Neural cell (in vitro differentiated cells): ENCODE measurements around the gene SULF2.

ENCODE experiments used
- CTCF ChIP-seq: fragments of 450-650 bp; IDR thresholded peaks from 2 replicates; pipeline ENCODE4 v1.5.1; 2014; ENCODE audit warnings: antibody characterized with exemption, mild to moderate bottlenecking, moderate library complexity; ENCODE audit not compliant: poor library complexity, severe bottlenecking
- EP300 ChIP-seq: fragments of 450-650 bp; conservative IDR thresholded peaks from 2 replicates; pipeline ENCODE4 v1.6.1; 2014; ENCODE audit warnings: antibody characterized with exemption, mild to moderate bottlenecking, moderate library complexity; ENCODE audit not compliant: poor library complexity, severe bottlenecking
- EZH2 ChIP-seq: fragments of 200-600, 300-800 bp; shearing (Covaris generic), sonication (generic); IDR thresholded peaks from 2 replicates; pipeline ENCODE4 v1.6.1; 2014; ENCODE audit warnings: antibody characterized with exemption, low read length, borderline replicate concordance, mild to moderate bottlenecking; ENCODE audit not compliant: insufficient read depth, poor library complexity, severe bottlenecking
- POLR2AphosphoS5 ChIP-seq: IDR thresholded peaks from 2 replicates; pipeline ENCODE4 v1.6.1; 2012
- RAD21 ChIP-seq: fragments of 450-650 bp; conservative IDR thresholded peaks from 2 replicates; pipeline ENCODE4 v1.6.1; 2014; ENCODE audit warnings: antibody characterized with exemption, mild to moderate bottlenecking, moderate library complexity
- SMC3 ChIP-seq: fragments of 450-650 bp; conservative IDR thresholded peaks from 2 replicates; pipeline ENCODE4 v1.6.1; 2014; ENCODE audit warnings: antibody characterized with exemption, mild to moderate bottlenecking, moderate library complexity; ENCODE audit not compliant: poor library complexity
- TAF1 ChIP-seq: IDR thresholded peaks from 2 replicates; pipeline ENCODE4 v1.6.1; 2012; ENCODE audit warnings: low read depth
- TF ChIP-seq, protein P1 (sequence below): IDR thresholded peaks from 2 replicates; pipeline ENCODE4 v1.6.1; 2012; ENCODE audit warnings: borderline replicate concordance

DNA sequence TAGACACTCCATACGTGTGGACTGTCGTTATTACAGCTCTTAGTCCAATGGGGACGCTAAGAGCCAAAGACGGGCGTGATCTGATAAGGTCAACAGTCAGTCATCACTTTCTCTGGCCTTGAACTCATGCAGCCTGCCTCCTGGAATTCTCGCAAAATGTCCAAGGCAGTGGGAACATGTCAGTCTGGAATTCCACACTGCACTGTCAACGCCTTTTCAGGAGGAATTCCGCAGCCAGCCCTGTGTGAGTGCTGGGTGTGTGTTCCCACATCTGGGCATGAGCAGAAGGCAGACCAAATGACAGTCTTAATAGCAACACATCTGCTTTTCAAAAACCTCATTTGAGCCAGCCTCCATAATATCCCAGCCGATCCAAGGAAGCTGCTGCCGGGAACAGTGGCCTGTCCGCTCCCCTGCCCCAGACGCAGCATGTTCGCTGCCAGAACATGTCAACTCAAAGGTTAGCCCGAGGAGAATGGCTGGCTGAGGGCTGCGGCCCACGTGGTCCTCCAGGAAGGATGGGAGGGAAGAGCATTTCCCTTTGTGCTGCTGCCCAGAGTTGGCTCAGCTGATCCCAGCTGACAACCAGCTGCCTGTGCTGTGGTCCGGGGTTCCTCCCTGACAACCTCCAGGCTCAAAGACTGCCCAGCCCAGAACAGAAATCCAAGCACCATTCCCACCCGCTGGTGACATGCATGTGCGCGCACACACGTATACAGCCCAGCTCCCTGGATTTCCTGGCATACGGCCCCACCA is 103.1 kb downstream of the SULF2 start:
- TF ChIP-seq CTCF (no peak), RAD21 (no peak), EP300 (no peak), SMC3 (no peak), TAF1 (no peak), EZH2 (no peak), POLR2AphosphoS5 (no peak)
- TF ChIP-seq, protein P1, sequence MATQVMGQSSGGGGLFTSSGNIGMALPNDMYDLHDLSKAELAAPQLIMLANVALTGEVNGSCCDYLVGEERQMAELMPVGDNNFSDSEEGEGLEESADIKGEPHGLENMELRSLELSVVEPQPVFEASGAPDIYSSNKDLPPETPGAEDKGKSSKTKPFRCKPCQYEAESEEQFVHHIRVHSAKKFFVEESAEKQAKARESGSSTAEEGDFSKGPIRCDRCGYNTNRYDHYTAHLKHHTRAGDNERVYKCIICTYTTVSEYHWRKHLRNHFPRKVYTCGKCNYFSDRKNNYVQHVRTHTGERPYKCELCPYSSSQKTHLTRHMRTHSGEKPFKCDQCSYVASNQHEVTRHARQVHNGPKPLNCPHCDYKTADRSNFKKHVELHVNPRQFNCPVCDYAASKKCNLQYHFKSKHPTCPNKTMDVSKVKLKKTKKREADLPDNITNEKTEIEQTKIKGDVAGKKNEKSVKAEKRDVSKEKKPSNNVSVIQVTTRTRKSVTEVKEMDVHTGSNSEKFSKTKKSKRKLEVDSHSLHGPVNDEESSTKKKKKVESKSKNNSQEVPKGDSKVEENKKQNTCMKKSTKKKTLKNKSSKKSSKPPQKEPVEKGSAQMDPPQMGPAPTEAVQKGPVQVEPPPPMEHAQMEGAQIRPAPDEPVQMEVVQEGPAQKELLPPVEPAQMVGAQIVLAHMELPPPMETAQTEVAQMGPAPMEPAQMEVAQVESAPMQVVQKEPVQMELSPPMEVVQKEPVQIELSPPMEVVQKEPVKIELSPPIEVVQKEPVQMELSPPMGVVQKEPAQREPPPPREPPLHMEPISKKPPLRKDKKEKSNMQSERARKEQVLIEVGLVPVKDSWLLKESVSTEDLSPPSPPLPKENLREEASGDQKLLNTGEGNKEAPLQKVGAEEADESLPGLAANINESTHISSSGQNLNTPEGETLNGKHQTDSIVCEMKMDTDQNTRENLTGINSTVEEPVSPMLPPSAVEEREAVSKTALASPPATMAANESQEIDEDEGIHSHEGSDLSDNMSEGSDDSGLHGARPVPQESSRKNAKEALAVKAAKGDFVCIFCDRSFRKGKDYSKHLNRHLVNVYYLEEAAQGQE: no peak
